Activated CD4-positive, alpha-beta memory T cell treated with anti-CD3 and anti-CD28 coated beads, Interleukin-2, amount 10 ng/mL, durations not matched to agents 7 days and 5 days (primary cell): ENCODE measurements around the gene HCFC1. TPM values are rescaled to one million over a fixed set of nuclear protein-coding genes. Genes with fewer than 3 reads are reported as not detected.
A peak's percentile ranks its signal among the peaks of the same experiment; 100 is the strongest.

Experiments used
- CTCF ChIA-PET: fragments of 350-600 bp; sonication (Branson Sonifier 250); formaldehyde crosslinking; loops from one replicate; lab custom pipeline; 2021; ENCODE audit warnings: antibody characterized with exemption, inconsistent platforms; lab: Charles Lee
- POLR2A ChIA-PET: fragments of 350-600 bp; sonication (Branson Sonifier 250); formaldehyde crosslinking; loops from one replicate; lab custom pipeline; 2021; ENCODE audit warnings: antibody characterized with exemption; lab: Charles Lee
- DNase-seq: peaks from one replicate; pipeline ENCODE4 v3.0.0-alpha.2; 2020
- H3K27ac Mint-ChIP-seq: one replicate; pipeline ENCODE4 v1.8.0; 2021; ENCODE audit warnings: mild to moderate bottlenecking, mixed read lengths
- H3K27me3 Mint-ChIP-seq: one replicate; pipeline ENCODE4 v1.8.0; 2021; ENCODE audit warnings: mixed read lengths
- H3K36me3 Mint-ChIP-seq: one replicate; pipeline ENCODE4 v1.8.0; 2021; ENCODE audit warnings: low read depth, mixed read lengths
- H3K4me1 Mint-ChIP-seq: one replicate; pipeline ENCODE4 v1.8.0; 2021; ENCODE audit warnings: mixed read lengths
- H3K4me3 Mint-ChIP-seq: one replicate; pipeline ENCODE4 v1.8.0; 2021; ENCODE audit warnings: mild to moderate bottlenecking, mixed read lengths
- H3K9me3 Mint-ChIP-seq: one replicate; pipeline ENCODE4 v1.8.0; 2021; ENCODE audit warnings: mixed read lengths
- total RNA-seq, 2 experiments: library from RNA; stranded (reverse); gene quantifications; one replicate each; pipeline ENCODE4 v1.2.3, GENCODE V29; 2021

HCFC1 gene
- total RNA-seq, 2 experiments from 2014 or later, result 88.3 to 93.1 TPM

- no peaks in the 10 kb centered on the region for H3K9me3 Mint-ChIP-seq
- H3K36me3 Mint-ChIP-seq, result peaks cover 46% of the 10 kb centered on the region
- no peaks in the 10 kb centered on the region for H3K27me3 Mint-ChIP-seq
- peaks cover 27% of the 10 kb centered on the region for H3K4me1 Mint-ChIP-seq
- peak overlapping the region; percentile 97 for H3K27ac Mint-ChIP-seq
- POLR2A ChIA-PET, result interaction anchor here (0.6 to 9.6 kb wide), 12 partner anchors 11 to 475 kb away, joined by 3 to 201 read pairs (median 4); partner anchors contain the start of genes HCFC1, IDH3G, NAA10 and RENBP
- no peak for DNase-seq
- CTCF ChIA-PET, result interaction anchor here (0.5 to 10.4 kb wide), 5 partner anchors 9 to 120 kb away, joined by 3 to 148 read pairs (median 4); partner anchors contain the start of genes NAA10 and RENBP
- H3K4me3 Mint-ChIP-seq, result peak overlapping the region; percentile 97
Measured at GRCh38 chrX:153922932-153923857, 48.4 kb downstream of the HCFC1 start.

GRCh38 chrX:153921511-153922446 lies 49.8 kb downstream of the HCFC1 start:
- POLR2A ChIA-PET, result interaction anchor here (0.8 to 9.6 kb wide), 6 partner anchors 12 to 127 kb away, joined by 3 to 201 read pairs (median 58); partner anchors contain the start of genes HCFC1, IDH3G, NAA10 and RENBP
- no peak for DNase-seq
- peaks cover 54% of the 10 kb centered on the region for H3K36me3 Mint-ChIP-seq

GRCh38 chrX:153921070-153921469 lies 50.5 kb downstream of the HCFC1 start:
- Mint-ChIP-seq H3K27ac (no peak overlapping the region), H3K27me3 (no peaks in the 10 kb centered on the region), H3K4me1 (peaks cover 29% of the 10 kb centered on the region), H3K36me3 (peaks cover 60% of the 10 kb centered on the region), H3K4me3 (no peak overlapping the region), H3K9me3 (no peaks in the 10 kb centered on the region)
- CTCF ChIA-PET, result interaction anchor here (10.4 kb wide), 1 partner anchor 27 kb away, joined by 148 read pairs; the partner anchor contains the start of gene RENBP
- POLR2A ChIA-PET, result interaction anchor here (8.7 kb wide), 1 partner anchor 11 kb away, joined by 114 read pairs; no protein-coding TSS in a partner anchor
- no peak for DNase-seq

More at GRCh38 chrX:153921511-153922446, 49.8 kb downstream of the HCFC1 start:
- H3K9me3 Mint-ChIP-seq, result no peaks in the 10 kb centered on the region
- H3K4me1 Mint-ChIP-seq, result peaks cover 27% of the 10 kb centered on the region
- no peaks in the 10 kb centered on the region for H3K27me3 Mint-ChIP-seq
- CTCF ChIA-PET, result interaction anchor here (1.1 to 10.4 kb wide), 2 partner anchors 11 to 27 kb away, joined by 3 to 148 read pairs; partner anchors contain the start of gene RENBP
- peak overlapping the region; percentile 97 for H3K27ac Mint-ChIP-seq
- peak overlapping the region; percentile 97 for H3K4me3 Mint-ChIP-seq

GRCh38 chrX:153920546-153920945 lies 51.1 kb downstream of the HCFC1 start:
- POLR2A ChIA-PET, result interaction anchor here (1.5 to 2.2 kb wide), 2 partner anchors 14 to 24 kb away, joined by 3 to 5 read pairs; partner anchors contain the start of gene RENBP
- Mint-ChIP-seq H3K27me3 (no peaks in the 10 kb centered on the region), H3K36me3 (peaks cover 63% of the 10 kb centered on the region), H3K9me3 (no peaks in the 10 kb centered on the region), H3K4me1 (peaks cover 31% of the 10 kb centered on the region), H3K4me3 (no peak overlapping the region), H3K27ac (no peak overlapping the region)
- CTCF ChIA-PET, result interaction anchor here (10.4 kb wide), 1 partner anchor 28 kb away, joined by 148 read pairs; the partner anchor contains the start of gene RENBP
- no peak for DNase-seq

GRCh38 chrX:153919281-153919680 lies 52.3 kb downstream of the HCFC1 start:
- H3K27ac Mint-ChIP-seq, result no peak overlapping the region
- DNase-seq, result no peak
- H3K9me3 Mint-ChIP-seq, result no peaks in the 10 kb centered on the region
- H3K27me3 Mint-ChIP-seq, result no peaks in the 10 kb centered on the region
- H3K4me3 Mint-ChIP-seq, result no peak overlapping the region
- H3K36me3 Mint-ChIP-seq, result peaks cover 51% of the 10 kb centered on the region
- CTCF ChIA-PET, result interaction anchor here (1.1 kb wide), 1 partner anchor 28 kb away, joined by 4 read pairs; no protein-coding TSS in a partner anchor
- POLR2A ChIA-PET, result interaction anchor here (1.5 to 2.2 kb wide), 2 partner anchors 13 to 26 kb away, joined by 3 to 5 read pairs; partner anchors contain the start of gene RENBP
- H3K4me1 Mint-ChIP-seq, result peaks cover 30% of the 10 kb centered on the region

GRCh38 chrX:153917869-153918268 lies 53.7 kb downstream of the HCFC1 start:
- Mint-ChIP-seq H3K4me1 (peaks cover 21% of the 10 kb centered on the region), H3K27me3 (no peaks in the 10 kb centered on the region), H3K4me3 (no peak overlapping the region), H3K9me3 (no peaks in the 10 kb centered on the region), H3K36me3 (peaks cover 45% of the 10 kb centered on the region), H3K27ac (no peak overlapping the region)
- POLR2A ChIA-PET, result interaction anchor here (1.1 kb wide), 1 partner anchor 11 kb away, joined by 3 read pairs; no protein-coding TSS in a partner anchor
- CTCF ChIA-PET, result interaction anchor here (1.3 kb wide), 1 partner anchor 11 kb away, joined by 3 read pairs; no protein-coding TSS in a partner anchor
- no peak for DNase-seq

- Mint-ChIP-seq H3K36me3 (peaks cover 37% of the 10 kb centered on the region), H3K27ac (no peak overlapping the region), H3K4me3 (no peak overlapping the region), H3K4me1 (peaks cover 6% of the 10 kb centered on the region), H3K27me3 (no peaks in the 10 kb centered on the region), H3K9me3 (no peaks in the 10 kb centered on the region)
- CTCF ChIA-PET, result interaction anchor here (1.2 kb wide), 1 partner anchor 33 kb away, joined by 3 read pairs; no protein-coding TSS in a partner anchor
- no peak for DNase-seq
- POLR2A ChIA-PET, result interaction anchor here (0.6 to 9.4 kb wide), 2 partner anchors 12 to 149 kb away, joined by 3 to 114 read pairs; partner anchors contain the start of genes ARHGAP4 and PLXNB3
Measured at GRCh38 chrX:153913701-153914100, 57.9 kb downstream of the HCFC1 start.

GRCh38 chrX:153913211-153913610 lies 58.4 kb downstream of the HCFC1 start:
- Mint-ChIP-seq H3K27me3 (no peaks in the 10 kb centered on the region), H3K4me3 (no peak overlapping the region), H3K9me3 (no peaks in the 10 kb centered on the region), H3K36me3 (peaks cover 32% of the 10 kb centered on the region), H3K4me1 (peaks cover 6% of the 10 kb centered on the region), H3K27ac (no peak overlapping the region)
- ChIA-PET CTCF (interaction anchor here (1.2 kb wide), 1 partner anchor 34 kb away, joined by 3 read pairs; no protein-coding TSS in a partner anchor), POLR2A (interaction anchor here (9.4 kb wide), 1 partner anchor 12 kb away, joined by 114 read pairs; the partner anchor contains the start of gene ARHGAP4)
- DNase-seq, result no peak

GRCh38 chrX:153911798-153912197 lies 59.8 kb downstream of the HCFC1 start:
- H3K27me3 Mint-ChIP-seq, result no peaks in the 10 kb centered on the region

GRCh38 chrX:153910446-153910845 lies 61.2 kb downstream of the HCFC1 start:
- ChIA-PET POLR2A (interaction anchor here (9.4 kb wide), 1 partner anchor 15 kb away, joined by 114 read pairs; the partner anchor contains the start of gene ARHGAP4), CTCF (interaction anchor here (1.0 kb wide), 1 partner anchor 15 kb away, joined by 3 read pairs; no protein-coding TSS in a partner anchor)
- H3K36me3 Mint-ChIP-seq, result peaks cover 16% of the 10 kb centered on the region
- no peak overlapping the region for H3K27ac Mint-ChIP-seq
- DNase-seq, result no peak
- no peaks in the 10 kb centered on the region for H3K9me3 Mint-ChIP-seq
- peaks cover 9% of the 10 kb centered on the region for H3K4me1 Mint-ChIP-seq
- H3K4me3 Mint-ChIP-seq, result no peak overlapping the region
- H3K27me3 Mint-ChIP-seq, result no peaks in the 10 kb centered on the region

More at GRCh38 chrX:153911798-153912197, 59.8 kb downstream of the HCFC1 start:
- Mint-ChIP-seq H3K36me3 (peaks cover 26% of the 10 kb centered on the region), H3K9me3 (no peaks in the 10 kb centered on the region), H3K4me3 (no peak overlapping the region), H3K27ac (no peak overlapping the region), H3K4me1 (peaks cover 6% of the 10 kb centered on the region)
- CTCF ChIA-PET, result no interaction called here
- DNase-seq, result no peak
- POLR2A ChIA-PET, result interaction anchor here (9.4 kb wide), 1 partner anchor 14 kb away, joined by 114 read pairs; the partner anchor contains the start of gene ARHGAP4

- H3K27ac Mint-ChIP-seq, result no peak overlapping the region
- H3K9me3 Mint-ChIP-seq, result no peaks in the 10 kb centered on the region
- H3K36me3 Mint-ChIP-seq, result peaks cover 16% of the 10 kb centered on the region
- ChIA-PET POLR2A (interaction anchor here (9.4 kb wide), 1 partner anchor 15 kb away, joined by 114 read pairs; the partner anchor contains the start of gene ARHGAP4), CTCF (no interaction called here)
- peaks cover 10% of the 10 kb centered on the region for H3K4me1 Mint-ChIP-seq
- no peak overlapping the region for H3K4me3 Mint-ChIP-seq
- DNase-seq, result no peak
- no peaks in the 10 kb centered on the region for H3K27me3 Mint-ChIP-seq
Measured at GRCh38 chrX:153909980-153910360, 61.6 kb downstream of the HCFC1 start.
